CD14-positive monocyte (primary cell): Measurements from ENCODE around the gene LYSMD4. TPM values are rescaled to one million over a fixed set of nuclear protein-coding genes. Genes with fewer than 3 reads are reported as not detected.

Source experiments
- DNase-seq, 3 donors: peaks; one replicate each; pipeline ENCODE4 v3.0.0-alpha.2; 2011 to 2022
- H2AFZ ChIP-seq: 2 replicates; pipeline ENCODE4 v1.6.0; 2012; ENCODE audit warnings: mild to moderate bottlenecking, low read depth, low read length, inconsistent platforms; ENCODE audit not compliant: insufficient read depth, poor library complexity, severe bottlenecking
- H3K27ac ChIP-seq, 2 donors: 1 replicate in 1 of 2; 2 replicates in 1 of 2; pipeline ENCODE4 v1.5.1; 2012 to 2013; ENCODE audit warnings: low read length in 2 of 2, control low read depth in 1 of 2, inconsistent platforms in 1 of 2, low read depth in 1 of 2, mild to moderate bottlenecking in 1 of 2
- H3K27me3 ChIP-seq, 2 donors: one replicate each; pipeline versions ENCODE4 v1.6.0 to v1.6.1; 2011 to 2013; ENCODE audit warnings: low read length in 2 of 2; ENCODE audit not compliant: control insufficient read depth in 2 of 2, insufficient read depth in 2 of 2
- H3K36me3 ChIP-seq, 2 donors: replicated peaks in 1 of 2; 1 replicate in 1 of 2; 2 replicates in 1 of 2; pipeline versions ENCODE4 v1.5.1 to v1.6.1; 2012 to 2013; ENCODE audit warnings: low read length in 2 of 2, control low read depth in 1 of 2, inconsistent platforms in 1 of 2, mild to moderate bottlenecking in 1 of 2; ENCODE audit not compliant: insufficient read depth in 2 of 2, control insufficient read depth in 1 of 2
- H3K4me1 ChIP-seq, 2 donors: 1 replicate in 1 of 2; 2 replicates in 1 of 2; pipeline versions ENCODE4 v1.5.1 to v1.6.1; 2012 to 2013; ENCODE audit warnings: low read length in 2 of 2, control low read depth in 1 of 2, inconsistent platforms in 1 of 2, mild to moderate bottlenecking in 1 of 2, moderate library complexity in 1 of 2; ENCODE audit not compliant: insufficient read depth in 2 of 2, control insufficient read depth in 1 of 2
- H3K4me2 ChIP-seq: replicated peaks from 2 replicates; pipeline ENCODE3; 2012; ENCODE audit warnings: low read length, moderate library complexity, mild to moderate bottlenecking; ENCODE audit not compliant: poor library complexity, severe bottlenecking; ENCODE audit errors: extremely low read depth
- H3K4me3 ChIP-seq, 3 experiments: fragments of 200-600 bp in 1 of 3; sonication (generic) in 1 of 3; replicated peaks in 1 of 3; 1 replicate in 2 of 3; 2 replicates in 1 of 3; pipeline ENCODE4 v1.5.1; 2011 to 2013; ENCODE audit warnings: low read length in 3 of 3, mild to moderate bottlenecking in 3 of 3, control low read depth in 2 of 3, low read depth in 2 of 3, inconsistent platforms in 1 of 3, moderate library complexity in 1 of 3
- H3K79me2 ChIP-seq: 2 replicates; pipeline ENCODE4 v1.6.0; 2012; ENCODE audit warnings: mild to moderate bottlenecking, control low read depth, inconsistent platforms, low read length, moderate library complexity; ENCODE audit not compliant: insufficient read depth
- H3K9ac ChIP-seq: 2 replicates; pipeline ENCODE4 v1.6.0; 2017; ENCODE audit warnings: low read length, mild to moderate bottlenecking; ENCODE audit not compliant: insufficient read depth, poor library complexity, severe bottlenecking
- H3K9me3 ChIP-seq, 2 donors: replicated peaks in 1 of 2; 1 replicate in 1 of 2; 2 replicates in 1 of 2; pipeline versions ENCODE4 v1.5.1 to v1.6.1; 2012 to 2013; ENCODE audit warnings: low read length in 2 of 2, control low read depth in 1 of 2; ENCODE audit not compliant: control insufficient read depth in 1 of 2, insufficient read depth in 1 of 2
- H4K20me1 ChIP-seq: 2 replicates; pipeline ENCODE4 v1.6.0; 2012; ENCODE audit warnings: mild to moderate bottlenecking, low read length, control low read depth, moderate library complexity; ENCODE audit not compliant: insufficient read depth
- H3K27ac Mint-ChIP-seq, 7 donors: one replicate each; pipeline ENCODE4 v1.8.0; 2020; ENCODE audit warnings: mild to moderate bottlenecking in 7 of 7, mixed read lengths in 7 of 7, moderate library complexity in 6 of 7, inconsistent platforms in 2 of 7
- H3K27me3 Mint-ChIP-seq, 3 donors: one replicate each; pipeline ENCODE4 v1.8.0; 2021 to 2022; ENCODE audit warnings: low read depth in 3 of 3, mild to moderate bottlenecking in 3 of 3, mixed read lengths in 3 of 3, moderate library complexity in 3 of 3, inconsistent platforms in 1 of 3
- H3K36me3 Mint-ChIP-seq, 2 donors: one replicate each; pipeline ENCODE4 v1.8.0; 2020; ENCODE audit warnings: mixed read lengths in 2 of 2, inconsistent platforms in 1 of 2, mild to moderate bottlenecking in 1 of 2
- H3K4me1 Mint-ChIP-seq: one replicate; pipeline ENCODE4 v1.8.0; 2020; ENCODE audit warnings: mild to moderate bottlenecking, mixed read lengths
- H3K4me3 Mint-ChIP-seq, 2 donors: one replicate each; pipeline ENCODE4 v1.8.0; 2020; ENCODE audit warnings: mild to moderate bottlenecking in 2 of 2, mixed read lengths in 2 of 2, moderate library complexity in 1 of 2
- H3K9me3 Mint-ChIP-seq, 7 donors: one replicate each; pipeline ENCODE4 v1.8.0; 2020 to 2022; ENCODE audit warnings: mixed read lengths in 7 of 7, mild to moderate bottlenecking in 6 of 7, moderate library complexity in 6 of 7, inconsistent platforms in 2 of 7
- WGBS: methylation state at CpG from one replicate; pipeline ENCODE4 v1.1.5; 2013; ENCODE audit warnings: missing lambda C conversion rate; ENCODE audit not compliant: insufficient coverage; 5-methylcytosine and 5-hydroxymethylcytosine counted together
- intact Hi-C, 2 donors: fragments of 100-400 bp; cut with micrococcal nuclease; formaldehyde crosslinking; loops; one replicate each; pipeline versions ENCODE4 v1.15.0 to v1.15.1; 2023
- polyA plus RNA-seq, 3 donors: library from polyadenylated mRNA; depleted of rRNA in 1 of 3; unstranded in 2 of 3; stranded (reverse) in 1 of 3; fragments of 300-500 nt in 2 of 3; fragments of >200 nt in 1 of 3; fragmentation: Illumina TruSeq in 2 of 3; gene quantifications; 1 replicate in 2 of 3; 2 replicates in 1 of 3; pipeline ENCODE4 v1.2.3, GENCODE V29; 2012 to 2021
- TF ChIP-seq, protein P1 (sequence below): fragments of 200-600 bp; IDR thresholded peaks from one replicate; pipeline ENCODE4 v1.8.0; 2022; ENCODE audit warnings: antibody characterized with exemption, mild to moderate bottlenecking

LYSMD4 gene
- polyA plus RNA-seq, 3 donors: 1.1 to 4.7 (median 2.5) TPM

DNA sequence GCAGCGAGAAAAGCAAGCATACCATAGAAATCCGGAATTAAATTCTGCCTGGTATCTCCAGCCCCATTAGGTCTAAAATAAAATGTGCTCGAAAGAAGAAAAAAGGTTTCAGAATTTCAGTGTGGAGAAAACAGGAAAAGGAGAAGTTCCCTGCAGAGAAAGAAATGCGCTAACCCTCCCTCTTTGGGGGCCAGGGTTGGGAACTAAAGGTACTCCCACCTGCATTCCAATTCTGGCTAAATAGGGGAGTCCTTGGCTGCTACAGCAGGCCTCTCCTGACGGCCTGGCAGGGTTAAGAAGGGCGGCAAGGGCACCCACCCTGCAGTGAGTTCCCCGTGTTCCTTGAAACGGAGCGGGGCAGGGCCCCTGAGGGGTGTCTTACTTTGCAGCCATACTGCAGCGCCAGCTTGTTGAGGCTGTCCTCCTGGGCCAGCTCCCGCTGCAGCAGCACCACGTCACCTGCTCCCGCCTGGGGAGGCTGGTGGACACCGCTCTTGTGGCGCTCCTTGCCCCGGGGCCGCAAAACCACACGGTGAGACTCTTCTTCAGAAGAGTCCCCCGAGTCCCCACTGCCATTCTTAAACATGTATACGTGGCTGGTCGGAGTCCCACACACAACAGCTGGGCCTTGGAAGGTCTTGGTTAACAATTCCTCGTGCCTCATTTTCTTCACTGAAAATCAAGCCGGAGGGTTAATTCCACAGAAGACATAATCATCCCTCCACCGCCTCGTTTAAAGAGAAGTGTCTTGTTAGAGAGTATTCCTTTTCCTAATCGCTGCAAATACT, 1.7 kb downstream of the LYSMD4 start:
- Mint-ChIP-seq H3K4me3 (peak overlapping the region; percentile 86 to 90), H3K36me3 (peaks cover 15 to 18% of the 10 kb centered on the region in 2 donors), H3K27me3 (peaks cover 0 to 10% (median 6%) of the 10 kb centered on the region in 3 donors), H3K27ac (no peak overlapping the region), H3K9me3 (peaks cover 0 to 4% (median 0%) of the 10 kb centered on the region in 7 donors), H3K4me1 (peaks cover 17% of the 10 kb centered on the region)
- WGBS: 97% methylated on average over 19 of the region's 26 CpGs
- no peak for DNase-seq
- Histone ChIP-seq H3K79me2 (no peaks in the 10 kb centered on the region), H3K4me3 (peak overlapping the region in 1 of 3 experiments; percentile 84), H3K9ac (no peak overlapping the region), H2AFZ (peak overlapping the region; percentile 94), H3K27ac (no peak overlapping the region), H3K36me3 (peaks cover 2 to 7% of the 10 kb centered on the region in 2 donors), H3K4me2 (peak overlapping the region; percentile 93), H4K20me1 (no peaks in the 10 kb centered on the region), H3K9me3 (no peaks in the 10 kb centered on the region), H3K4me1 (peaks cover 12 to 15% of the 10 kb centered on the region in 2 donors), H3K27me3 (peaks cover 0 to 9% of the 10 kb centered on the region in 2 donors)
- TF ChIP-seq, protein P1, sequence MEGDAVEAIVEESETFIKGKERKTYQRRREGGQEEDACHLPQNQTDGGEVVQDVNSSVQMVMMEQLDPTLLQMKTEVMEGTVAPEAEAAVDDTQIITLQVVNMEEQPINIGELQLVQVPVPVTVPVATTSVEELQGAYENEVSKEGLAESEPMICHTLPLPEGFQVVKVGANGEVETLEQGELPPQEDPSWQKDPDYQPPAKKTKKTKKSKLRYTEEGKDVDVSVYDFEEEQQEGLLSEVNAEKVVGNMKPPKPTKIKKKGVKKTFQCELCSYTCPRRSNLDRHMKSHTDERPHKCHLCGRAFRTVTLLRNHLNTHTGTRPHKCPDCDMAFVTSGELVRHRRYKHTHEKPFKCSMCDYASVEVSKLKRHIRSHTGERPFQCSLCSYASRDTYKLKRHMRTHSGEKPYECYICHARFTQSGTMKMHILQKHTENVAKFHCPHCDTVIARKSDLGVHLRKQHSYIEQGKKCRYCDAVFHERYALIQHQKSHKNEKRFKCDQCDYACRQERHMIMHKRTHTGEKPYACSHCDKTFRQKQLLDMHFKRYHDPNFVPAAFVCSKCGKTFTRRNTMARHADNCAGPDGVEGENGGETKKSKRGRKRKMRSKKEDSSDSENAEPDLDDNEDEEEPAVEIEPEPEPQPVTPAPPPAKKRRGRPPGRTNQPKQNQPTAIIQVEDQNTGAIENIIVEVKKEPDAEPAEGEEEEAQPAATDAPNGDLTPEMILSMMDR: no peak
- intact Hi-C loops: loop anchor here (10.0 kb wide), 4 partner anchors 193 to 1543 kb away; partner anchors contain the start of genes LRRC28 (in 1 of the 2) and SELENOS (in 1 of the 2)

DNA sequence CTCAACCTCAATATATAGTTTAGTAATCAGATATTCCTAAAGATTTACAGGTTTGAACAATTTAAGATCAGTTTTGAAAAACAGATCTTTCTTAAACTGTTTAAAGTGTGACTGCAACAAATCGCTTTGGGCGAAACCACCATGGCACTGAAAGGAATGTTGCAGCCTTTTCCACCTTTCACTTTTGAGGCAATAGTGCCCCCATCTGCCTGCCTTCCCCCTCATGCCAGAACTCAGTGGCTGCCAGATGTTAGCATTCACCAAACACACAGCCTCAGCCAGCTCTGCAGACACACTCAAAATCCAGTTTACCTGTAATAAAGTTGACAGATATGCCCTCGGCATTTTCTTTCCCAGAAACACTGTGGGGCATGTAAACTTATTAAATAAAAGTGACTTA, 3.3 kb downstream of the LYSMD4 start:
- no peaks in the 10 kb centered on the region for H4K20me1 ChIP-seq
- peaks cover 0 to 9% of the 10 kb centered on the region in 2 donors for H3K27me3 ChIP-seq
- TF ChIP-seq, protein P1: no peak
- H3K9ac ChIP-seq: no peak overlapping the region
- Mint-ChIP-seq H3K27ac (no peak overlapping the region), H3K4me1 (peaks cover 17% of the 10 kb centered on the region), H3K9me3 (peaks cover 0 to 12% (median 4%) of the 10 kb centered on the region in 7 donors), H3K36me3 (peaks cover 18% of the 10 kb centered on the region in 2 donors), H3K27me3 (peaks cover 0 to 12% (median 6%) of the 10 kb centered on the region in 3 donors), H3K4me3 (no peak overlapping the region)
- no CpG with 5 or more reads among the region's 3 CpGs for WGBS
- H3K4me3 ChIP-seq: no peak overlapping the region
- peaks cover 0 to 6% of the 10 kb centered on the region in 2 donors for H3K9me3 ChIP-seq
- peaks cover 12 to 15% of the 10 kb centered on the region in 2 donors for H3K4me1 ChIP-seq
- intact Hi-C loops: loop anchor here (10.0 kb wide), 4 partner anchors 195 to 1545 kb away; partner anchors contain the start of genes LRRC28 (in 1 of the 2) and SELENOS (in 1 of the 2)
- no peak for DNase-seq
- no peaks in the 10 kb centered on the region for H3K79me2 ChIP-seq
- H3K36me3 ChIP-seq: peaks cover 2 to 7% of the 10 kb centered on the region in 2 donors
- no peak overlapping the region for H3K4me2 ChIP-seq
- no peak overlapping the region for H2AFZ ChIP-seq
- H3K27ac ChIP-seq: no peak overlapping the region
